H9 (cell line): Measurements from ENCODE around the gene TMEM184A. TPM values are rescaled to one million over a fixed set of nuclear protein-coding genes. Genes with fewer than 3 reads are reported as not detected.
A peak's percentile ranks its signal among the peaks of the same experiment; 100 is the strongest.

Experiments used
- DNase-seq: peaks from one replicate; pipeline ENCODE4 v3.0.0-alpha.2; 2017
- H2AFZ ChIP-seq: one replicate; pipeline ENCODE4 v1.6.1; 2013; ENCODE audit warnings: mild to moderate bottlenecking, low read length, control low read depth, moderate library complexity
- H2AK5ac ChIP-seq: 2 replicates; pipeline ENCODE4 v1.6.1; 2013; ENCODE audit warnings: low read length, control low read depth, mixed read lengths; ENCODE audit not compliant: insufficient read length
- H2BK120ac ChIP-seq: one replicate; pipeline ENCODE4 v1.6.1; 2013; ENCODE audit warnings: low read depth, mild to moderate bottlenecking, low read length, control low read depth, inconsistent platforms; ENCODE audit not compliant: poor library complexity, severe bottlenecking
- H2BK12ac ChIP-seq: 2 replicates; pipeline ENCODE4 v1.6.1; 2013; ENCODE audit warnings: low read length, control low read depth, mixed read lengths, low read depth; ENCODE audit not compliant: insufficient read length
- H2BK15ac ChIP-seq: 2 replicates; pipeline ENCODE4 v1.6.1; 2013; ENCODE audit warnings: low read depth, low read length, control low read depth
- H2BK20ac ChIP-seq: one replicate; pipeline ENCODE4 v1.6.1; 2013; ENCODE audit warnings: low read depth, mild to moderate bottlenecking, low read length, control low read depth, inconsistent platforms; ENCODE audit not compliant: poor library complexity, severe bottlenecking
- H2BK5ac ChIP-seq: 2 replicates; pipeline ENCODE4 v1.6.1; 2013; ENCODE audit warnings: low read length, control low read depth, mixed read lengths; ENCODE audit not compliant: insufficient read length
- H3K14ac ChIP-seq: 2 replicates; pipeline ENCODE4 v1.6.1; 2013; ENCODE audit warnings: low read length, control low read depth; ENCODE audit not compliant: insufficient read depth
- H3K18ac ChIP-seq: 2 replicates; pipeline ENCODE4 v1.6.1; 2013; ENCODE audit warnings: low read depth, mild to moderate bottlenecking, mixed read lengths, low read length, control low read depth; ENCODE audit not compliant: insufficient read length
- H3K23ac ChIP-seq: 2 replicates; pipeline ENCODE4 v1.6.1; 2013; ENCODE audit warnings: low read length, control low read depth, mixed read lengths, low read depth; ENCODE audit not compliant: insufficient read length
- H3K23me2 ChIP-seq: 2 replicates; pipeline ENCODE4 v1.6.1; 2013; ENCODE audit warnings: low read depth, mild to moderate bottlenecking, mixed read lengths, low read length, control low read depth; ENCODE audit not compliant: insufficient read length, poor library complexity, severe bottlenecking
- H3K27ac ChIP-seq: 2 replicates; pipeline ENCODE4 v1.5.1; 2013; ENCODE audit warnings: low read length, control low read depth, mixed read lengths, low read depth; ENCODE audit not compliant: insufficient read length
- H3K27me3 ChIP-seq: 2 replicates; pipeline ENCODE4 v1.6.1; 2013; ENCODE audit warnings: low read length, control low read depth, inconsistent platforms; ENCODE audit not compliant: insufficient read depth
- H3K4ac ChIP-seq: 2 replicates; pipeline ENCODE4 v1.6.1; 2013; ENCODE audit warnings: low read depth, mild to moderate bottlenecking, control low read depth, inconsistent platforms, low read length, moderate library complexity
- H3K4me1 ChIP-seq: 2 replicates; pipeline ENCODE4 v1.6.1; 2013; ENCODE audit warnings: low read length, control low read depth, inconsistent platforms; ENCODE audit not compliant: insufficient read depth
- H3K4me2 ChIP-seq: 2 replicates; pipeline ENCODE4 v1.6.1; 2013; ENCODE audit warnings: low read length, control low read depth, mixed read lengths; ENCODE audit not compliant: insufficient read length, insufficient read depth
- H3K56ac ChIP-seq: 2 replicates; pipeline ENCODE4 v1.6.1; 2013; ENCODE audit warnings: low read depth, mild to moderate bottlenecking, mixed read lengths, low read length, control low read depth; ENCODE audit not compliant: insufficient read length
- H3K79me1 ChIP-seq: 2 replicates; pipeline ENCODE4 v1.6.1; 2013; ENCODE audit warnings: low read depth, mild to moderate bottlenecking, moderate library complexity, low read length, control low read depth, inconsistent platforms; ENCODE audit not compliant: insufficient read depth, poor library complexity, severe bottlenecking
- H3K79me2 ChIP-seq: 2 replicates; pipeline ENCODE4 v1.6.1; 2013; ENCODE audit warnings: low read length, control low read depth, inconsistent platforms; ENCODE audit not compliant: insufficient read depth
- H3K9ac ChIP-seq: 2 replicates; pipeline ENCODE4 v1.6.1; 2013; ENCODE audit warnings: low read length, control low read depth, mixed read lengths; ENCODE audit not compliant: insufficient read length; ENCODE audit errors: extremely low read depth
- H3K9me3 ChIP-seq: one replicate; pipeline ENCODE4 v1.6.1; 2013; ENCODE audit warnings: low read depth, low read length, inconsistent platforms; ENCODE audit not compliant: control insufficient read depth
- H3T11ph ChIP-seq: one replicate; pipeline ENCODE4 v1.6.1; 2013; ENCODE audit warnings: mild to moderate bottlenecking, low read length, control low read depth, inconsistent platforms
- H4K20me1 ChIP-seq: one replicate; pipeline ENCODE4 v1.6.1; 2013; ENCODE audit not compliant: control insufficient read depth, insufficient read length, insufficient read depth
- H4K5ac ChIP-seq: 2 replicates; pipeline ENCODE4 v1.6.1; 2013; ENCODE audit warnings: low read depth, mild to moderate bottlenecking, mixed read lengths, low read length, control low read depth; ENCODE audit not compliant: insufficient read length
- H4K8ac ChIP-seq: replicated peaks from 2 replicates; pipeline ENCODE4 v1.6.1; 2013; ENCODE audit warnings: low read length, control low read depth, mixed read lengths, low read depth; ENCODE audit not compliant: insufficient read length
- H4K91ac ChIP-seq: 2 replicates; pipeline ENCODE4 v1.6.1; 2013; ENCODE audit warnings: low read depth, mild to moderate bottlenecking, moderate library complexity, mixed read lengths, low read length, control low read depth; ENCODE audit not compliant: insufficient read length
- H3K27ac Mint-ChIP-seq, 3 experiments: 2 replicates in 2 of 3; 3 replicates in 1 of 3; pipeline ENCODE4 v1.8.0; 2020 to 2021; ENCODE audit warnings: mixed read lengths in 3 of 3, mild to moderate bottlenecking in 1 of 3, moderate library complexity in 1 of 3
- H3K27me3 Mint-ChIP-seq: 2 replicates; pipeline ENCODE4 v1.8.0; 2021; ENCODE audit warnings: low read depth, mild to moderate bottlenecking, moderate library complexity, mixed read lengths
- H3K36me3 Mint-ChIP-seq, 3 experiments: 2 replicates in 2 of 3; 3 replicates in 1 of 3; pipeline ENCODE4 v1.8.0; 2020 to 2021; ENCODE audit warnings: low read depth in 3 of 3, mixed read lengths in 3 of 3; ENCODE audit not compliant: insufficient read depth in 1 of 3
- H3K4me1 Mint-ChIP-seq, 2 experiments: 2 replicates each; pipeline ENCODE4 v1.8.0; 2020; ENCODE audit warnings: mixed read lengths in 2 of 2
- H3K4me3 Mint-ChIP-seq, 2 experiments: 2 replicates in 1 of 2; 3 replicates in 1 of 2; pipeline ENCODE4 v1.8.0; 2020 to 2021; ENCODE audit warnings: mild to moderate bottlenecking in 2 of 2, mixed read lengths in 2 of 2, moderate library complexity in 1 of 2
- H3K9me3 Mint-ChIP-seq, 2 experiments: 2 replicates in 1 of 2; 3 replicates in 1 of 2; pipeline ENCODE4 v1.8.0; 2020; ENCODE audit warnings: mild to moderate bottlenecking in 2 of 2, mixed read lengths in 2 of 2, moderate library complexity in 1 of 2
- WGBS: extraction: QIAGEN DNeasy Blood & Tissue Kit; methylation state at CpG from one replicate; pipeline ENCODE4 v1.1.7; 2013; ENCODE audit warnings: missing lambda C conversion rate, low lambda C conversion rate, mixed read lengths; ENCODE audit not compliant: insufficient read length; ENCODE audit errors: extremely low coverage; 5-methylcytosine and 5-hydroxymethylcytosine counted together
- total RNA-seq: library from RNA; stranded (reverse); gene quantifications from 2 replicates; pipeline ENCODE4 v1.2.1, GENCODE V29; 2021
- TF ChIP-seq, protein P1 (sequence below): fragments of 200-600 bp; sonication (generic); conservative IDR thresholded peaks from 3 replicates; pipeline ENCODE4 v1.8.0; 2021; ENCODE audit warnings: antibody characterized with exemption, mild to moderate bottlenecking

Gene TMEM184A
- total RNA-seq, 1 experiment from 2014 or later = 1.3 TPM

DNA sequence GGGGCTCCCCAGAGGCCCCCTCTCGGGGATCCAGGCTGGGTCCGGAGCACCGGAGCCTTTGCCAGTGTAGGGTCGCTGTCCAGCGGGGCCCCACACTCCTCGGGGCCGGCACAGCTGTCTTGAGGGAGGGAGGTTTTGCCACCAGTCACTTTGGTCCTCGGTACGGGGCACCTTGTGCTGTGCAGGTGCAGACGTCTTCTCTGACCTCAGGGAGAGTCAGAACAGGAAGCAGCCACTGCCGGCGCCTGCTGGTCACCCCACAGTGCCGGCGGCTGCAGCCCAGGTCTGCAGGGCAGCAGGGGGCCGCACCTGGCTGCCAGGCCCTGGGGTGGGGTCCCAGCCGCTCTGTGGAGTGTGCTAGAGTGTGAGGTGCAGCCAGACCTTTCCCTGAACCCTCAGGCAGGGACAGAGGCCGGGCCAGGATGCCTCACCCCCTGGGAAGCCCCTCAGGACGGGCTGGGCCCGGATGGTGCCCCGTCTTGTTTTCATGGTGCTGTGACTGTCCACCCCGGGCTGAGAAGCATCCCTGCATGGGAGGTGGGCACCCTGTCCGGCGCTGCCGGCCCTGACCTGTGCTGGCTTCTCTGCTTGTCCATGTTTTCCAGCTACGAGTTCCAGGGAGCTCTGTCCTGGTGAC lies 17.3 kb downstream of the TMEM184A start:
- Histone ChIP-seq H3K4me1 (no peaks in the 10 kb centered on the region), H3K56ac (no peak overlapping the region), H2AK5ac (no peak overlapping the region), H3K23me2 (no peaks in the 10 kb centered on the region), H3K9ac (no peak overlapping the region), H4K5ac (no peak overlapping the region), H3K14ac (no peak overlapping the region), H3K79me1 (no peaks in the 10 kb centered on the region), H3K79me2 (peaks cover 2% of the 10 kb centered on the region; the same call in 1 of the 2 replicates), H2BK120ac (no peak overlapping the region), H3K27ac (no peak overlapping the region), H2BK15ac (no peak overlapping the region), H2BK12ac (no peak overlapping the region), H3K23ac (no peak overlapping the region), H4K91ac (peak overlapping the region; percentile 76), H4K8ac (no peak overlapping the region), H3K27me3 (no peaks in the 10 kb centered on the region), H2BK20ac (no peak overlapping the region), H3K9me3 (no peaks in the 10 kb centered on the region), H3K18ac (no peak overlapping the region), H2BK5ac (no peak overlapping the region), H3T11ph (no peak overlapping the region), H4K20me1 (no peaks in the 10 kb centered on the region), H3K4ac (no peak overlapping the region), H2AFZ (no peak overlapping the region), H3K4me2 (no peak overlapping the region)
- peaks cover 3 to 15% (median 6%) of the 10 kb centered on the region in 3 experiments; a peak in 4 of 7 replicates for H3K36me3 Mint-ChIP-seq
- no peak overlapping the region for H3K4me3 Mint-ChIP-seq
- TF ChIP-seq, protein P1, sequence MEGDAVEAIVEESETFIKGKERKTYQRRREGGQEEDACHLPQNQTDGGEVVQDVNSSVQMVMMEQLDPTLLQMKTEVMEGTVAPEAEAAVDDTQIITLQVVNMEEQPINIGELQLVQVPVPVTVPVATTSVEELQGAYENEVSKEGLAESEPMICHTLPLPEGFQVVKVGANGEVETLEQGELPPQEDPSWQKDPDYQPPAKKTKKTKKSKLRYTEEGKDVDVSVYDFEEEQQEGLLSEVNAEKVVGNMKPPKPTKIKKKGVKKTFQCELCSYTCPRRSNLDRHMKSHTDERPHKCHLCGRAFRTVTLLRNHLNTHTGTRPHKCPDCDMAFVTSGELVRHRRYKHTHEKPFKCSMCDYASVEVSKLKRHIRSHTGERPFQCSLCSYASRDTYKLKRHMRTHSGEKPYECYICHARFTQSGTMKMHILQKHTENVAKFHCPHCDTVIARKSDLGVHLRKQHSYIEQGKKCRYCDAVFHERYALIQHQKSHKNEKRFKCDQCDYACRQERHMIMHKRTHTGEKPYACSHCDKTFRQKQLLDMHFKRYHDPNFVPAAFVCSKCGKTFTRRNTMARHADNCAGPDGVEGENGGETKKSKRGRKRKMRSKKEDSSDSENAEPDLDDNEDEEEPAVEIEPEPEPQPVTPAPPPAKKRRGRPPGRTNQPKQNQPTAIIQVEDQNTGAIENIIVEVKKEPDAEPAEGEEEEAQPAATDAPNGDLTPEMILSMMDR = no peak
- no peak overlapping the region for H3K27ac Mint-ChIP-seq
- H3K4me1 Mint-ChIP-seq = peaks cover 13 to 14% of the 10 kb centered on the region in 2 experiments
- H3K9me3 Mint-ChIP-seq = no peaks in the 10 kb centered on the region
- H3K27me3 Mint-ChIP-seq = no peaks in the 10 kb centered on the region
- DNase-seq = no peak
- no CpG with 5 or more reads among the region's 25 CpGs for WGBS
